HG03354 (cell line): Measurements from ENCODE around the gene EIF2S2.

ENCODE experiments used
- ATAC-seq: cut with Tn5 transposase; IDR thresholded peaks from one replicate; pipeline ENCODE4 v1.9.1; 2021; ENCODE audit warnings: mild to moderate bottlenecking; ENCODE audit not compliant: unreplicated experiment, poor library complexity, severe bottlenecking

Gene EIF2S2

DNA sequence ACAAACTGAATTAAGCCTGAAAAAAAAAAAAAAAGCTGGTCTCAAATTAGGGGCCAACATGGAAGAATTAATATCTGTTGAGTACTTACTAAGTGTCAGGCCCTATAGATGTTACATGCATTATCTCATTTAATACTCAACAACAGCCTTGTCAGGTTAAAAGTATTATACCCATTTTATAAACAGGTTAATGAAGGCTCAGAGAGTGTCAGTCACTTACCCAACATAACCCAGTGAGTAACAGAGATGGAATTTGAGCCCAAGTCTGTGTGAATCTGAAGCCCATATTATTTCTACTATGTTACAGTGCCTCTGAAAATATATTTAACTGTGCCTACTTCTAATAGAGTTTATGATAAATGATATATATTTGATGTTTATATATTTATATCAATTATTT is 11.3 kb upstream of the EIF2S2 start:
- ATAC-seq: no peak

GRCh38 chr20:34122274-34122980 is 10.4 kb upstream of the EIF2S2 start:
- no peak for ATAC-seq

DNA sequence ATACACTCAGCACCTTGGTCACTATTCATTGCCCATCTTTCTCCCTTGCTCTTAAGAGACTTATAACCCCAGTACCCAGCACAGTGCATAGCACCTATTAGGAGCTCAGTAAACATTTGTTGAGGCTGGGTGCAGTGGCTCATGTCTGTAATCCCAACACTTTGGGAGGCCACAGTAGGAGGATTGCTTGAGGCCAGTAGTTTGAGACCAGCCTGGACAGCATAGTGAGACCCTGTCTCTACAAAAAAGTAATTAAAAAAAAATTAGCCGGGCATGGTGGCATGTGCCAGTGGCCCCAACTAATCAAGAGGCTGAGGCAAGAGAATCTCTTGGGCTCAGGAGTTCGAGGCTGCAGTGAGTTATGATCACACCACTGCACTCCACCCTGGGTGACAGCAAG is 8.2 kb upstream of the EIF2S2 start:
- ATAC-seq: no peak

DNA sequence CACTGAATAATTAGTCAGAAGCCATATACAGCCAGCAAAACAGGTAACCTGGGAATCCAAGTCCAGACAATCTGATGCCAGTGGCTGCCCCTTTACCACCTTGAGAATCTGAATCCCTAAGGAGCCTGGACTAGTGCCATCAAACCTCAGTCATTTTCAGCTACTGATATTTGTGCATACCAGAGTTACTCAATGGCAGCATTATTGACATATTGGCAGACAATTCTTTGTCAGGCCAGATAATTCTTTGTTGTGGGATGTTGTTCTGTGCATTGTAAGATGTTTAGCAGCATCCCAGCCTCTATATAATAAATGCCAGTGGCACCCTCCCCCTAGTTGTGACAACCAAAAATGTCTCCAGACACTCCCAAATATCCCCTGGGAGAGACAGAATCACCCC is 3.2 kb upstream of the EIF2S2 start:
- no peak for ATAC-seq

DNA sequence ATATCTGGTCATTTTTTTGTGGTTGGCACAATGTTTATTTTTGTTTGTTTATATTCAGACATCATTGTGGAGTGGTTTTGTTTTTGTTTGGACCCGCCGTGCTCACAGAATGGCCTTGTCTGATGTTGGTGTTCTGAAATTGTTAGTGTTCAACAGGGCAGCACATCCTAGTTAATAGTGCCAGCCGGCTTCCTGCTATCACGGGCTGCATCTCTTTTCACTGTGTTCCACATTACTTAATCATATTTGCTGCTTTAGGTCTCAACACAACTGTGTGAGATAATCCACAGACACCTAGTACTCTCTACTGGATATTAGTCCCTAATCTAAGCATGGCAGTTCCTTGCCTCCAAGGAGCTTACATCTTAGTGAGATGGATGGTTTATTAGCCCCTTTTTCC is 2.8 kb upstream of the EIF2S2 start:
- ATAC-seq: no peak

- peak; percentile 16 for ATAC-seq
These were observed 608 bp upstream of the EIF2S2 start for GRCh38 chr20:34112600-34113101.

GRCh38 chr20:34110745-34111641 is 1.1 kb downstream of the EIF2S2 start:
- ATAC-seq: no peak

GRCh38 chr20:34110025-34110744 is 1.9 kb downstream of the EIF2S2 start:
- no peak for ATAC-seq

- ATAC-seq: no peak
These were observed 2.6 kb downstream of the EIF2S2 start for GRCh38 chr20:34109442-34109841.

GRCh38 chr20:34108616-34109174 is 3.3 kb downstream of the EIF2S2 start:
- no peak for ATAC-seq

GRCh38 chr20:34105978-34106675 is 5.9 kb downstream of the EIF2S2 start:
- no peak for ATAC-seq

DNA sequence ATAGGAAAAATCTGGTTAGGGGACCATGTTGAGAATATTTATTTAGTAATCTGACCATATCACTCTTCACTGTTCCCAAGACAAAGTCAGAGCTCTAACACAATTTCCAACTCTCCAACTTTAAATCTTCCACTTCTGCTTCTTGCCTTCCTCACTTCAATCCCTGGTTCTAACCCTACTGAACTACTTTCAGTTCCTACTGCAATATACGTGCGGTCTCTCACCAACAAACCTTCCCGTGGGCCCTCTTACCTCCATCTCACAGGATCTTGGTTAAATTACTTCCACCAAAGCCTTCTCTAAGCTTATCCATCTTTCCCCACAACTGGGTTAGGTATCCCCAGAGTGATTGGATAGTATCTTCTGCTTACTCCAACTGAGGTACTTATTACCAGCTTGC is 8.0 kb downstream of the EIF2S2 start:
- ATAC-seq: no peak

DNA sequence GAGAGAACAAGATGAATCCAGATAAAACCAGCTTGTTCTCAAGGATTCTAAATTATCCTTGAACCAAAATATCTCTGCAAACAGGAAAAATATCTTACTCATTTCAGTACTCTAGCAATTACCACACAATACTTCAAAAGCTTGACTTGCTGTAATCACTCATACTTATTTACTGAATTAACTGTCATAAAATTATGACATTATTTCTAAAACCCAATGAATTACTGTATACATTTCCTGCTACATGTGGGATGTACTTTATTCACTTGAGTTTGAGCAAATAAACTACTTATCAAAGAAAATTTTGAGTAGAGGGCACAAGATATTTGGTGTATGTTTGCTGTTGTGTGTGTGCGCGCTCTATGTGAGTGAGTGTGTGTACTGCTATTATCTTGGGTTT is 9.7 kb downstream of the EIF2S2 start:
- no peak for ATAC-seq

GRCh38 chr20:34100576-34100975 is 11.5 kb downstream of the EIF2S2 start:
- no peak for ATAC-seq

DNA sequence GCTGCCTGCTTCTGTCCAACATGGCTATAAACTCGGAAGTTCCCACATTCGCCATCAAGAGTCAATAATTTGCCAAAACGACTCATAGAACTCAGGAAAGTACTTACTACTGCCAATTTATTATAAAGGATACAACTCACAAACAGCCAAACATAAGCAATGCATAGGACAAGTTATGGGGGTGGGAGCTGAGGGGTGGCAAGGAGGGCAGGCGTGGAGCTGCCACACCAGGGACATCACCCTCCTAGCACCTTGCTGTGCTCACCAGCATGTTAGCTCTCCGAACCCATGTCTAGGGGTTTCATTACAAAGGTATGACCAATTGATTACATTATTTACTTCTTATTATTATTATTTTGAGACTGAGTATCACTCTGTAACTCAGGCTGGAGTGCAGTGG is 12.4 kb downstream of the EIF2S2 start:
- ATAC-seq: no peak

- ATAC-seq: no peak
These were observed 13.5 kb downstream of the EIF2S2 start for GRCh38 chr20:34098570-34098969.

- ATAC-seq: no peak
These were observed 15.2 kb downstream of the EIF2S2 start for GRCh38 chr20:34096699-34097444.

- no peak for ATAC-seq
These were observed 16.2 kb downstream of the EIF2S2 start for GRCh38 chr20:34095825-34096224.

GRCh38 chr20:34093895-34094294 is 18.1 kb downstream of the EIF2S2 start:
- no peak for ATAC-seq
